K562 (cell line): ENCODE measurements around the gene TRMT2B. TPM values are rescaled to one million over a fixed set of nuclear protein-coding genes. Genes with fewer than 3 reads are reported as not detected.

Experiments
- ADNP ChIP-seq: fragments of 200-800 bp; sonication (Bioruptor generic); IDR thresholded peaks from 2 replicates; pipeline ENCODE4 v1.6.1; 2016; ENCODE audit warnings: missing genetic modification characterization, missing compliant biosample characterization
- MED1 ChIP-seq: sonication (generic); formaldehyde crosslinking; IDR thresholded peaks from 2 replicates; pipeline ENCODE4 v1.8.1; 2023; ENCODE audit warnings: missing genetic modification reagents, borderline replicate concordance
- MXI1 ChIP-seq: IDR thresholded peaks from 2 replicates; pipeline ENCODE4 v1.6.1; 2011; ENCODE audit warnings: low read depth, mild to moderate bottlenecking, improper control_type of control experiment, low read length
- NR2F6 ChIP-seq: fragments of 450-650 bp; formaldehyde crosslinking; IDR thresholded peaks from 2 replicates; pipeline ENCODE4 v1.4.0; 2020; ENCODE audit warnings: mild to moderate bottlenecking
- NR4A1 ChIP-seq, 2 experiments: fragments of 250-450 bp in 1 of 2; fragments of 450-650 bp in 1 of 2; sonication (Bioruptor Pico) in 1 of 2; IDR thresholded peaks; 2 replicates each; pipeline versions ENCODE4 v1.4.0 to v1.6.1; 2016 to 2020; ENCODE audit warnings: mild to moderate bottlenecking in 2 of 2, missing compliant biosample characterization in 1 of 2, missing genetic modification characterization in 1 of 2, moderate library complexity in 1 of 2
- TOE1 ChIP-seq, 2 experiments: fragments of 450-650 bp in 1 of 2; sonication (generic) in 1 of 2; formaldehyde crosslinking in 1 of 2; IDR thresholded peaks; 2 replicates each; pipeline versions ENCODE4 v1.7.1 to v1.8.0; 2016 to 2022; ENCODE audit warnings: borderline replicate concordance in 2 of 2, mild to moderate bottlenecking in 2 of 2, antibody characterized with exemption in 1 of 2, inconsistent platforms in 1 of 2, low read depth in 1 of 2, missing genetic modification reagents in 1 of 2, moderate library complexity in 1 of 2
- ZNF143 ChIP-seq: sonication (generic); formaldehyde crosslinking; IDR thresholded peaks from 2 replicates; pipeline ENCODE4 v1.9.0; 2022; ENCODE audit warnings: mild to moderate bottlenecking, missing genetic modification reagents
- ZNF780A ChIP-seq: fragments of 250-450 bp; sonication (Bioruptor Pico); IDR thresholded peaks from 2 replicates; pipeline ENCODE4 v1.5.0; 2021; ENCODE audit warnings: mild to moderate bottlenecking
- polyA plus RNA-seq, 8 experiments: library from polyadenylated mRNA; depleted of rRNA in 4 of 8; stranded (reverse) in 5 of 8; unstranded in 3 of 8; fragments of >200 nt; fragmentation: Nextera tagmentation in 2 of 8; fragmentation: Illumina TruSeq in 1 of 8; extraction: Ambion mirVana in 2 of 8; extraction: Trizol in 1 of 8; gene quantifications; 2 replicates each; pipeline versions ENCODE4 v1.2.1 to v1.2.3, GENCODE V29; 2011 to 2014; ENCODE audit warnings: inconsistent platforms in 1 of 8, missing spikeins in 1 of 8
- total RNA-seq, 7 experiments: library from RNA; depleted of rRNA in 6 of 7; stranded (reverse); fragments of >200 nt in 6 of 7; fragmentation: Illumina TruSeq in 2 of 7; extraction: Trizol in 2 of 7; gene quantifications; 2 replicates each; pipeline versions ENCODE4 v1.2.1 to v1.2.3, GENCODE V29; 2011 to 2021; ENCODE audit warnings: low replicate concordance in 1 of 7
- TF ChIP-seq, protein P1 (sequence below): fragments of 200-600 bp; sonication (generic); IDR thresholded peaks from one replicate; pipeline ENCODE4 v1.6.1; 2012; ENCODE audit warnings: mild to moderate bottlenecking, low read depth, low read length, inconsistent platforms

The TRMT2B gene
- total and polyA plus RNA-seq, 9 of the 15 experiments (the other 6 are each of a cell fraction or from before 2014, with no cell fraction given): 3.9 to 23.4 (median 18.1) TPM

DNA sequence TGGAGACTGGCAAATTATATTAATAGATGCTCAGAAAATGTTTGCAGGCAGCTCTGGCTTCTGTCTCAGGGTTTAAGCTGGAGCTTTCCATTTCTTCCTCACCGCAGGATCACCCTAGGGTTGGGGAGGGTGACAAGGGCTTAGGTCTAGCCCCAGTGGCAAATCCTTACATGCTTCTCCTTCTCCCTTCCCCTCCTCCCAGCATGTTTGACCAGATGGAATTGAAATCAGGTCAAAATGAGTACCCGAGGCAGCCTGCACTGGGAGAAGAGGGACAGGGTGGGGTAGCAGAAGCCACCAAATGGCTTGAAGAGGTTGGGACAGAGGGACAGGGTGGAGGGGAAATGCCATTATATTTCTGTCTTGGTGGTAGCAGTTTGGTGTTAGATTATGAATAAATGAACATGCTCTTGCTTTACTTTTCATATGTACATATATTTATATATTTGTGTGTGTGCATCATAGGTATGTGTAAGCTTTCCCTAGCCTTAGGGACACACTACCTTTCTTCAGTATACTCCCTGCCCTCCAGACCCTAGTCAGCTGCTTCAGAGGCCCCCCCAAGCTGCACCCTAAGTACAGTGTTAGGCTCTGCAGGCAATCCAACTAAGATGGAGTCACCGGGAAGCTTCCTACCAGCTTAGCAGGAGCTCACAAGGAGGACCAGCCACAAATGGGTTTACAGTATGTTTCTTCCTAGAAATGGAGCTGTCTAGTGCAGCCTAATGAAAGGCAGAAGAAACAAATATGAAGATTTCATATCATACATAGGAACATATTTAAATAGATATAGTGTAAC is 28.6 kb upstream of the TRMT2B start (continued):
- TF ChIP-seq, protein P1, sequence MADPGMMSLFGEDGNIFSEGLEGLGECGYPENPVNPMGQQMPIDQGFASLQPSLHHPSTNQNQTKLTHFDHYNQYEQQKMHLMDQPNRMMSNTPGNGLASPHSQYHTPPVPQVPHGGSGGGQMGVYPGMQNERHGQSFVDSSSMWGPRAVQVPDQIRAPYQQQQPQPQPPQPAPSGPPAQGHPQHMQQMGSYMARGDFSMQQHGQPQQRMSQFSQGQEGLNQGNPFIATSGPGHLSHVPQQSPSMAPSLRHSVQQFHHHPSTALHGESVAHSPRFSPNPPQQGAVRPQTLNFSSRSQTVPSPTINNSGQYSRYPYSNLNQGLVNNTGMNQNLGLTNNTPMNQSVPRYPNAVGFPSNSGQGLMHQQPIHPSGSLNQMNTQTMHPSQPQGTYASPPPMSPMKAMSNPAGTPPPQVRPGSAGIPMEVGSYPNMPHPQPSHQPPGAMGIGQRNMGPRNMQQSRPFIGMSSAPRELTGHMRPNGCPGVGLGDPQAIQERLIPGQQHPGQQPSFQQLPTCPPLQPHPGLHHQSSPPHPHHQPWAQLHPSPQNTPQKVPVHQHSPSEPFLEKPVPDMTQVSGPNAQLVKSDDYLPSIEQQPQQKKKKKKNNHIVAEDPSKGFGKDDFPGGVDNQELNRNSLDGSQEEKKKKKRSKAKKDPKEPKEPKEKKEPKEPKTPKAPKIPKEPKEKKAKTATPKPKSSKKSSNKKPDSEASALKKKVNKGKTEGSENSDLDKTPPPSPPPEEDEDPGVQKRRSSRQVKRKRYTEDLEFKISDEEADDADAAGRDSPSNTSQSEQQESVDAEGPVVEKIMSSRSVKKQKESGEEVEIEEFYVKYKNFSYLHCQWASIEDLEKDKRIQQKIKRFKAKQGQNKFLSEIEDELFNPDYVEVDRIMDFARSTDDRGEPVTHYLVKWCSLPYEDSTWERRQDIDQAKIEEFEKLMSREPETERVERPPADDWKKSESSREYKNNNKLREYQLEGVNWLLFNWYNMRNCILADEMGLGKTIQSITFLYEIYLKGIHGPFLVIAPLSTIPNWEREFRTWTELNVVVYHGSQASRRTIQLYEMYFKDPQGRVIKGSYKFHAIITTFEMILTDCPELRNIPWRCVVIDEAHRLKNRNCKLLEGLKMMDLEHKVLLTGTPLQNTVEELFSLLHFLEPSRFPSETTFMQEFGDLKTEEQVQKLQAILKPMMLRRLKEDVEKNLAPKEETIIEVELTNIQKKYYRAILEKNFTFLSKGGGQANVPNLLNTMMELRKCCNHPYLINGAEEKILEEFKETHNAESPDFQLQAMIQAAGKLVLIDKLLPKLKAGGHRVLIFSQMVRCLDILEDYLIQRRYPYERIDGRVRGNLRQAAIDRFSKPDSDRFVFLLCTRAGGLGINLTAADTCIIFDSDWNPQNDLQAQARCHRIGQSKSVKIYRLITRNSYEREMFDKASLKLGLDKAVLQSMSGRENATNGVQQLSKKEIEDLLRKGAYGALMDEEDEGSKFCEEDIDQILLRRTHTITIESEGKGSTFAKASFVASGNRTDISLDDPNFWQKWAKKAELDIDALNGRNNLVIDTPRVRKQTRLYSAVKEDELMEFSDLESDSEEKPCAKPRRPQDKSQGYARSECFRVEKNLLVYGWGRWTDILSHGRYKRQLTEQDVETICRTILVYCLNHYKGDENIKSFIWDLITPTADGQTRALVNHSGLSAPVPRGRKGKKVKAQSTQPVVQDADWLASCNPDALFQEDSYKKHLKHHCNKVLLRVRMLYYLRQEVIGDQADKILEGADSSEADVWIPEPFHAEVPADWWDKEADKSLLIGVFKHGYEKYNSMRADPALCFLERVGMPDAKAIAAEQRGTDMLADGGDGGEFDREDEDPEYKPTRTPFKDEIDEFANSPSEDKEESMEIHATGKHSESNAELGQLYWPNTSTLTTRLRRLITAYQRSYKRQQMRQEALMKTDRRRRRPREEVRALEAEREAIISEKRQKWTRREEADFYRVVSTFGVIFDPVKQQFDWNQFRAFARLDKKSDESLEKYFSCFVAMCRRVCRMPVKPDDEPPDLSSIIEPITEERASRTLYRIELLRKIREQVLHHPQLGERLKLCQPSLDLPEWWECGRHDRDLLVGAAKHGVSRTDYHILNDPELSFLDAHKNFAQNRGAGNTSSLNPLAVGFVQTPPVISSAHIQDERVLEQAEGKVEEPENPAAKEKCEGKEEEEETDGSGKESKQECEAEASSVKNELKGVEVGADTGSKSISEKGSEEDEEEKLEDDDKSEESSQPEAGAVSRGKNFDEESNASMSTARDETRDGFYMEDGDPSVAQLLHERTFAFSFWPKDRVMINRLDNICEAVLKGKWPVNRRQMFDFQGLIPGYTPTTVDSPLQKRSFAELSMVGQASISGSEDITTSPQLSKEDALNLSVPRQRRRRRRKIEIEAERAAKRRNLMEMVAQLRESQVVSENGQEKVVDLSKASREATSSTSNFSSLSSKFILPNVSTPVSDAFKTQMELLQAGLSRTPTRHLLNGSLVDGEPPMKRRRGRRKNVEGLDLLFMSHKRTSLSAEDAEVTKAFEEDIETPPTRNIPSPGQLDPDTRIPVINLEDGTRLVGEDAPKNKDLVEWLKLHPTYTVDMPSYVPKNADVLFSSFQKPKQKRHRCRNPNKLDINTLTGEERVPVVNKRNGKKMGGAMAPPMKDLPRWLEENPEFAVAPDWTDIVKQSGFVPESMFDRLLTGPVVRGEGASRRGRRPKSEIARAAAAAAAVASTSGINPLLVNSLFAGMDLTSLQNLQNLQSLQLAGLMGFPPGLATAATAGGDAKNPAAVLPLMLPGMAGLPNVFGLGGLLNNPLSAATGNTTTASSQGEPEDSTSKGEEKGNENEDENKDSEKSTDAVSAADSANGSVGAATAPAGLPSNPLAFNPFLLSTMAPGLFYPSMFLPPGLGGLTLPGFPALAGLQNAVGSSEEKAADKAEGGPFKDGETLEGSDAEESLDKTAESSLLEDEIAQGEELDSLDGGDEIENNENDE: no peak
- TF ChIP-seq ZNF143 (CRISPR knock-in tag) (no peak), ZNF780A (CRISPR knock-in tag) (no peak), NR2F6 (CRISPR knock-in tag) (no peak), MXI1 (no peak), TOE1 (IDR thresholded peaks at IDR 0.05; ENCODE audit: borderline replicate concordance) (no peak), TOE1 (CRISPR knock-in tag; IDR thresholded peaks at IDR 0.05; ENCODE audit: borderline replicate concordance, low read depth) (no peak), ADNP (tag) (no peak), NR4A1 (CRISPR knock-in tag; IDR thresholded peaks at IDR 0.05) (no peak), NR4A1 (tag; IDR thresholded peaks at IDR 0.05) (no peak), MED1 (CRISPR knock-in tag) (no peak)
